DMS53 treated with DMSO at 0.1 percent for 48 hours (cell line): ENCODE results near the gene CPSF4L.
A peak's percentile ranks its signal among the peaks of the same experiment; 100 is the strongest.
"Not testable (repeated sequence)": the region's sequence is repeated elsewhere in the genome, so short reads cannot be mapped to it uniquely, and the experiment has no call there.

Source experiments
- DNase-seq: peaks from one replicate; lab custom pipeline; 2025; ENCODE audit not compliant: unreplicated experiment; lab: John Stamatoyannopoulos, UW

Gene CPSF4L, protein sequence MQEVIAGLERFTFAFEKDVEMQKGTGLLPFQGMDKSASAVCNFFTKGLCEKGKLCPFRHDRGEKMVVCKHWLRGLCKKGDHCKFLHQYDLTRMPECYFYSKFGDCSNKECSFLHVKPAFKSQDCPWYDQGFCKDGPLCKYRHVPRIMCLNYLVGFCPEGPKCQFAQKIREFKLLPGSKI

DNA sequence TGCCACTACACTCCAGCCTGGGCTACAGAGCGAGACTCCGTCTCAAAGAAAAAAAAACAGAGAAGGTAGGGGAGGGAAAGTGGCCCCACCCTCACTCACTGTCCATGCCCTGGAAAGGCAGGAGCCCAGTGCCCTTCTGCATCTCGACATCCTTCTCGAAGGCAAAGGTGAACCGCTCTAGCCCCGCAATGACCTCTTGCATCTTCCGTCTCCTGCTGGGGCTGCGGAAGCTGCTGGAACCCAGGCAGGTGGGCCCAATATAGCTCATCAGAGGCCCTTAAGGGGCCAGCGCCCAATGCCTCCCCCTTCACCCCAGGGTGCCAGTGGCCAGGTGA is at the start of gene CPSF4L:
Gene CPSF4L (minus strand): TSS at position 264 of the 335 bp plus-strand sequence. CDS start 62 bp downstream, at position 202.
- DNase-seq, result no peak

- peak; percentile 40 for DNase-seq
Measured at GRCh38 chr17:73311428-73311780, 49.7 kb upstream of the CPSF4L start.

DNA sequence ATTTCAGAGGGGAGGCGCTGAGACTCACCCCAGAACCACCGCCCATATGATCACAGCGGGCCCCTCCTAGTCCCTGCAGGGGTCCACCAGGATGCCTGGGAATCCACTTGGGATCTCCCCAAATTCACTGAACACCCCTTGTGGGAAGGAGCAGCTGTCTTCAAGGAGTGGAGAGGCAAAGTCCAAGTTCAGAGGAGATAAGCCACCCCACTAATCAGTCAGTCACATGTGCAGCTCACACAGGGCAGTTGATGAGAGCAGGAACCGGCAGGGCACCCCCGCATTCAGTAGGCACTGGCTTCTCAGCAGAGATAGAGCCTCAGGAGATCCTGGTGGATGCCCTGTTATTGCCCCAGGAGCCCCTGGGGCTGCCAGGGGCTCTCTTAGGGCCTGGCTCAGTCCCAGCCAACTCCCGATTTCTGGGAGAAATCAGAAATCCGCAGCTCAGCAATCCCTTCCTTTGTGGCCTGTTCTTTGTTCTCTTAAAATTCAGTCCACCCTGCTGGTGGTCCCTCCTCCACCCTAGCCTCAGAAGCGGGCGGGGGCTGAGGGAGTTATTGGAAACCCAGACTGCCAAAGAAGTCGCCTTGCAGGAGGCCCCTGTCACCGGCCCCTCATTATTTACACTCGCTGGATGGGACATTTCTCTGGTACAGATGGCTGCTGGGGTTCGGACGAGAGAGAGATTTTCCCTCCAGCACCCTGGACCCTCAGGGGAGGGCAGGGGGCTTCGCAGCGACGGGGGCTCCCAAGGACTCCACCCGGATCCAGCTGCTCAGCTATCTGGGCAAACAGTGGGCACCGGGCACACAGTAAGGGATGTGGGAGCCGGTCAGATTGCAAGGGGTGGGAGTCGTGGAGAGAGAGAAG is 48.3 kb upstream of the CPSF4L start:
- no peak for DNase-seq

GRCh38 chr17:73308959-73309358 is 47.3 kb upstream of the CPSF4L start:
- not testable (repeated sequence) for DNase-seq

DNA sequence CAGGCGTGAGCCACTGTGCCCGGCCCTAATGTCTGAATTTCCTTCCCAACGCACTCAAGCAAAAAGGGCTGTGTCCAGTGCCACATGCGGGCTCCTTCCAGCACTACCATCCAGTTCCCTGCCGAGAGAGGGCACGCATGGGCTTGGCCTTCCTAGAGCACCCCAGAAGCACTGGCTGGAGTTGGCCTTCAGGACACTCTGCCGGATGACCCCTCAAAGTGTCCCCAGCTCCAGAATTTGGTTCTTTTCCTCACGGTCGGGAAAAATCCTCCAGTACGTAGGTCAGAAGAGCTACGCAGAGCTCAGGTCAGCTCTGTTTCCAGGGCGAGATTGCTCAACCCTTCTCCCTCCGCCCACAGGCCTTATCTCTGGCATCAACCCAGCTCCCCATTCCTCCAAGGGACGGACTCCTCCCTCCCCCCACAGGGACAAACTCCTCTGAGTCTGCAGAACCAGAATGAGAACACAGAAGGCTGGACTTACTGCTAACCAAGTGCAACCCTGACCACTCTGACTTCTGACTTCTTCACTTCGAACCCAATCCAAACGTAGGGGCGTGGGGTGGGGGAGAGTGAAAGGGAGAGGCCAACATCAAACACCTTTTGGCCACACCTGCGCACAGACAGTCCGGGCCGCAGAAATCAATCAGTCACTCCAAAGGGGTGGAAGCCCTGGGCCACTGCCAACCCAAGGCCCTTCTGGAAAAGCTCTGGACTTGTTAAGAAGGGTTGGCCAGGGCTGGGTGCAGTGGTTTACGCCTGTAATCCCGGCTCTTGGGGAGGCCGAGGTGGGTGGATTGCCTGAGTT is 46.5 kb upstream of the CPSF4L start:
- DNase-seq, result no peak

- DNase-seq, result no peak
Measured at GRCh38 chr17:73307130-73307529, 45.5 kb upstream of the CPSF4L start.

DNA sequence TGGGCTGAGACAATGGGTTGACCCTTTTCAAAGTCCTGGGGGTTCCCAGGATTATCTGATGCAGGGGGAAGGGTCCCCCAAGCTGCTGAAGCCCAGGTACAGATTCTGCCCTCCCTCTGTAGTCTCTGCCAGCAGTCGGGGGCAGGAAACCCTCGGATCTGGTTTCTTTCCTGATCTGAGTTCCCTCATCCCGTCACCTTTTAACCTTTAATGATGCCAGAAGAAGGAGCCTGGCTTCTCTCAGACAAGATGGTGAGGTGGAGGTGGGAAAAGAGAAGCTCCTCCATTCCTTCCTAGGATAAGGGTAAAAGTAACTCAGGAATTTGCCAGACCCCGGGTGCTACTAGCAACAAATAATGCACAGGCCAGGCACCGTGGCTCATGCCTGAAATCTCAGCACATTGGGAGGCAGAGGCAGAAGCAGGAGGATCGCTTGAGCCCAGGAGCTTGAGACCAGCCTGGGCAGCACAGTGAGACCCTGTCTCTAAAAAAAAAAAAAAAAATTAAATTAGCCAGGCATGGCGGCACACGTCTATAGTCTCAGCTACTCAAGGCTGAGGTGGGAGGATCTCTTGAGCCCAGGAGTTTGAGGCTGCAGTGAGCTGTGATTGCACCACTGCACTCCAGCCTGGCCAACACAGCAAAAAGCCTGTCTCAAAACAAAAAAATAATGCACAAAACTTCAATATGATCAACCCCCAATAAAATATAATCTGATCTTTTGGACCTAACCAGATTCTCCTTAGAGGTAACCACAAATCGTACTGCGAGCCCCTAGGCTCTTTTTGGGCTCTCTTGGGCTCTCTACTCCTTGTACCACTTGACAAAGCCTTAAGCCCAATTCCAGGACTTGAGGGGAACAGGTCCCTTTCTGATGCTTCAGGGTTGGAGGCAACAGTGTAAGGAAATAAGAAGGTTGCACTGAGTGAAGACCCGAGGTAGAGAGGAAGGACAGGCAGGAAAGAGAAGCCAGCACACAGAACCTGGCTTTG is 44.5 kb upstream of the CPSF4L start:
- DNase-seq, result no peak

GRCh38 chr17:73304971-73305812 is 43.5 kb upstream of the CPSF4L start:
- DNase-seq, result peak; percentile 28

DNA sequence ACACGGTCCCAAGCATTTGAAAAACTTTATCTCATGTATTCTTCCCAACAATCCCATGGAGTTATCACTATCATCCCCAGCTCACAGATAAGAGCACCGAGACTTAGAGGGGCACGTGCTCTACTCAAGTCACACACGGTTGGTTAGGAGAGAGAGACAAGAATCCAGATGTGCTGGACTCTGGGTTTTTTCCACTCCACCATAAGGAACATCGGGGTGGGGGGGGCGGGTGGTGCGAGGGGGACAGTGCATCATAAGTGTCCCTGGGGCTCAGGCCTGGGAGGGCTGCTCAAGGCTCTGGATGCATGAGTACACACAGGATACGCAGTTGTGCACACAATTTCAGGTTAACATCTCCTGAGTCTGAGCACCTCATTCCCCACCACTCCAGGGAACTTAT is 42.8 kb upstream of the CPSF4L start:
- DNase-seq, result no peak

DNA sequence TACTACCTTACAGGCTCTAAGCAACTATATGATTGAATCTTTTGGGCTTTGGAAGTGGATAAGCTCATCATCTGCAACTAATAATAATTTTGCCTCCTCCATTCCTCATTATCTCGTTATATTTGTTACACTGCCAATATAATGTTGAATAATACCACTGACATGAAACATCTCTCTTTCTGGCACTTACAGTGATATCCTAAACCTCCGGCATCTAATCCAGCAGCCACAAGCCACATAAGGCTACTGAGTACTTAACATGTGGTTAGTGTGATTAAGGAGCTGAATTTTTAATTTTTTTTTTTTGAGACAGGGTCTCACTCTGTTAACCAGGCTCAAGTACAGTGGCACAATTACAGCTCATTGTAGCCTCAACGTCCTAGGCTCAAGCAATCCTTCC is 40.5 kb upstream of the CPSF4L start:
- DNase-seq, result no peak

GRCh38 chr17:73301369-73301768 is 39.7 kb upstream of the CPSF4L start:
- DNase-seq, result no peak

DNA sequence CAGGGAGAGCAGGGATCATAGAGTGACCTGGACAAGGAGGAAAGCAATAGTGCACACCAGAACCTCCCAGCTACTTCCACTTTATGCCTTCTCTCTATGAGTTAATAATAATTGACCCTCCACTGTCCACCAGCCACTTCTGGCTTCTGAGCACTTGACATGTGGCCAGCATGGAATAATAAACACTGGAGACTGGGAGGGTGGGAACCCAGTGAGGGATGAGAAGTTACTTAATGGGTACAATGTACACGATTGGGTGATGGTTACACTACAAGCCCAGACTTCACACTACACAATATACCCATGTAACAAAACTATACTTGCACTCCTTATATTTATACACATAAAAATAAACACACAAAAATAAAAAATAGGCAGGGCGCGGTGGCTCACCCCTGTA is 38.7 kb upstream of the CPSF4L start:
- no peak for DNase-seq

GRCh38 chr17:73297934-73298861 is 36.5 kb upstream of the CPSF4L start:
- DNase-seq, result no peak

DNA sequence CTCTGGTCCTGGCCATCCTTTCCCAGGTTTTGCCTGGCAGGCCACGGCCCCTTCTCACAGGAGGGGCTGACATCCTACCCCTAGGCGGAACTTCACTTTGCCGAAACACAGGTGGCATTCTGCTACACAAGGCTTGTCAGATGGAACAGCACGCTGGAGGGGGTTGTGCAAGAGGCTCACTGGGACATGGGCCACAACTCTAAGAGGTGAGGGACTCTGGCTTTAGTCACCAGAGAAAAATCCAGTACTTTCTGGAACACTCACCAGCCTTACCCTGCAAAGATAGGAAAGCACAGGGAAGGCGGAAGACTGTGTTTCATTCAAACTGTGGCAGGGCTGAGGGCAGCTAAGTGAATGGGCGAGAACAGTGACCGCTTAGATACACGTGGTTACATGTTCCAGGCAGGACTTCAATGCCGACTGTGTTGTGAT is 31.8 kb upstream of the CPSF4L start:
- no peak for DNase-seq

- DNase-seq, result no peak
Measured at GRCh38 chr17:73293031-73293430, 31.4 kb upstream of the CPSF4L start.

- DNase-seq, result no peak
Measured at GRCh38 chr17:73292031-73292531, 30.4 kb upstream of the CPSF4L start.

GRCh38 chr17:73291260-73291801 is 29.7 kb upstream of the CPSF4L start:
- no peak for DNase-seq
